MCF 10A (cell line): ENCODE results near the gene VAT1L. TPM values are rescaled to one million over a fixed set of nuclear protein-coding genes. Genes with fewer than 3 reads are reported as not detected.

Experiments used
- BruUV-seq: library from RNA; stranded (reverse); fragments of 400-500 nt; replicated peaks from 2 replicates; lab custom pipeline; 2021; lab: Mats Ljungman, UMichigan
- CTCF ChIA-PET: fragments of 300-600 bp; sonication (Branson Sonifier 250); formaldehyde crosslinking; extraction: SDS; loops from one replicate; lab custom pipeline; 2021; ENCODE audit warnings: antibody characterized with exemption, inconsistent platforms; lab: Yijun Ruan, JAX
- POLR2A ChIA-PET: fragments of 300-600, 350-650 bp; sonication (Branson Sonifier 250); formaldehyde crosslinking; extraction: SDS; loops from one replicate; lab custom pipeline; 2020; ENCODE audit warnings: antibody characterized with exemption, inconsistent platforms; lab: Yijun Ruan, JAX
- DNase-seq: peaks from one replicate; pipeline ENCODE4 v3.0.0-alpha.2; 2018; ENCODE audit not compliant: unreplicated experiment
- H3K27ac Mint-ChIP-seq: one replicate; pipeline ENCODE4 v1.8.0; 2022; ENCODE audit warnings: mild to moderate bottlenecking, low read depth, mixed read lengths; ENCODE audit not compliant: unreplicated experiment
- H3K27me3 Mint-ChIP-seq: one replicate; pipeline ENCODE4 v1.8.0; 2022; ENCODE audit warnings: mixed read lengths; ENCODE audit not compliant: insufficient read depth, unreplicated experiment
- H3K36me3 Mint-ChIP-seq: one replicate; pipeline ENCODE4 v1.8.0; 2022; ENCODE audit warnings: mild to moderate bottlenecking, moderate library complexity, mixed read lengths; ENCODE audit not compliant: insufficient read depth, unreplicated experiment
- H3K4me1 Mint-ChIP-seq: one replicate; pipeline ENCODE4 v1.8.0; 2022; ENCODE audit warnings: mixed read lengths; ENCODE audit not compliant: insufficient read depth, unreplicated experiment
- H3K4me3 Mint-ChIP-seq: one replicate; pipeline ENCODE4 v1.8.0; 2022; ENCODE audit warnings: mild to moderate bottlenecking, moderate library complexity, mixed read lengths; ENCODE audit not compliant: unreplicated experiment
- H3K9me3 Mint-ChIP-seq: one replicate; pipeline ENCODE4 v1.8.0; 2022; ENCODE audit warnings: mixed read lengths; ENCODE audit not compliant: unreplicated experiment
- CTCF ChIP-seq: fragments of 200-600 bp; IDR thresholded peaks from one replicate; pipeline ENCODE4 v1.8.0; 2022; ENCODE audit warnings: antibody characterized with exemption, mild to moderate bottlenecking; ENCODE audit not compliant: unreplicated experiment
- intact Hi-C: fragments of 100-400 bp; cut with micrococcal nuclease; formaldehyde crosslinking; loops from 2 replicates; pipeline ENCODE4 v1.14.1; 2022
- total RNA-seq: library from RNA; stranded (reverse); gene quantifications from 2 replicates; pipeline ENCODE4 v1.2.3, GENCODE V29; 2022

Gene VAT1L
- total RNA-seq, 1 experiment from 2014 or later, result 1.1 TPM

GRCh38 chr16:77912617-77913016 is 124.3 kb downstream of the VAT1L start:
- DNase-seq, result no peak
- H3K36me3 Mint-ChIP-seq, result no peaks in the 10 kb centered on the region
- H3K27ac Mint-ChIP-seq, result no peak overlapping the region
- no peaks in the 10 kb centered on the region for H3K9me3 Mint-ChIP-seq
- CTCF ChIA-PET, result interaction anchor here (0.6 to 1.0 kb wide), 2 partner anchors 35 to 236 kb away, joined by 3 to 4 read pairs; no protein-coding TSS in a partner anchor
- H3K27me3 Mint-ChIP-seq, result no peaks in the 10 kb centered on the region
- POLR2A ChIA-PET, result no interaction called here
- no peak for TF ChIP-seq CTCF
- no TSS peak for BruUV-seq
- intact Hi-C loops, result no loop called here
- no peak overlapping the region for H3K4me3 Mint-ChIP-seq
- H3K4me1 Mint-ChIP-seq, result no peaks in the 10 kb centered on the region

GRCh38 chr16:77913738-77914253 is 125.4 kb downstream of the VAT1L start:
- DNase-seq, result no peak
- POLR2A ChIA-PET, result interaction anchor here (0.7 kb wide), 1 partner anchor 45 kb away, joined by 3 read pairs; no protein-coding TSS in a partner anchor
- CTCF ChIA-PET, result interaction anchor here (0.6 to 0.7 kb wide), 2 partner anchors 15 to 213 kb away, joined by 3 read pairs; no protein-coding TSS in a partner anchor
- Mint-ChIP-seq H3K9me3 (no peaks in the 10 kb centered on the region), H3K36me3 (no peaks in the 10 kb centered on the region), H3K27ac (no peak overlapping the region), H3K4me3 (no peak overlapping the region), H3K27me3 (peaks cover 6% of the 10 kb centered on the region), H3K4me1 (no peaks in the 10 kb centered on the region)
- intact Hi-C loops, result no loop called here
- BruUV-seq, result no TSS peak
- no peak for TF ChIP-seq CTCF

GRCh38 chr16:77916111-77916510 is 127.7 kb downstream of the VAT1L start:
- H3K4me3 Mint-ChIP-seq, result no peak overlapping the region
- H3K9me3 Mint-ChIP-seq, result no peaks in the 10 kb centered on the region
- no peaks in the 10 kb centered on the region for H3K4me1 Mint-ChIP-seq
- intact Hi-C loops, result no loop called here
- DNase-seq, result no peak
- H3K27ac Mint-ChIP-seq, result no peak overlapping the region
- CTCF ChIA-PET, result no interaction called here
- POLR2A ChIA-PET, result no interaction called here
- peaks cover 14% of the 10 kb centered on the region for H3K27me3 Mint-ChIP-seq
- TF ChIP-seq CTCF, result no peak
- no peaks in the 10 kb centered on the region for H3K36me3 Mint-ChIP-seq
- BruUV-seq, result no TSS peak

GRCh38 chr16:77917971-77918370 is 129.6 kb downstream of the VAT1L start:
- peaks cover 31% of the 10 kb centered on the region for H3K27me3 Mint-ChIP-seq
- POLR2A ChIA-PET, result no interaction called here
- no peaks in the 10 kb centered on the region for H3K4me1 Mint-ChIP-seq
- no peaks in the 10 kb centered on the region for H3K36me3 Mint-ChIP-seq
- H3K4me3 Mint-ChIP-seq, result no peak overlapping the region
- H3K9me3 Mint-ChIP-seq, result no peaks in the 10 kb centered on the region
- no peak for TF ChIP-seq CTCF
- no peak overlapping the region for H3K27ac Mint-ChIP-seq
- BruUV-seq, result no TSS peak
- intact Hi-C loops, result no loop called here
- CTCF ChIA-PET, result interaction anchor here (1.4 kb wide), 1 partner anchor 88 kb away, joined by 3 read pairs; no protein-coding TSS in a partner anchor
- no peak for DNase-seq
